OCI-LY3 (cell line): ENCODE results near the gene LRRC72.

Experiments used
- H2AFZ ChIP-seq: fragments of 200-600, 300-600 bp; shearing (Covaris generic); 2 replicates; pipeline ENCODE4 v1.6.0; 2014; ENCODE audit warnings: antibody characterized with exemption, low read depth, low read length
- H3K27ac ChIP-seq: fragments of 200-600, 300-600 bp; sonication (generic); 2 replicates; pipeline ENCODE4 v1.5.1; 2014; ENCODE audit warnings: mild to moderate bottlenecking, low read length, moderate library complexity, mixed read lengths
- H3K27me3 ChIP-seq: fragments of 200-600, 300-600 bp; sonication (generic); 2 replicates; pipeline ENCODE4 v1.6.1; 2014; ENCODE audit warnings: low read depth, low read length, mixed read lengths
- H3K36me3 ChIP-seq: fragments of 200-600, 300-600 bp; sonication (generic); replicated peaks from 2 replicates; pipeline ENCODE3; 2014; ENCODE audit warnings: low read depth, low read length, mixed read lengths
- H3K4me1 ChIP-seq: fragments of 300-600, 200-600 bp; sonication (generic); 2 replicates; pipeline ENCODE4 v1.6.1; 2014; ENCODE audit warnings: low read length, mixed read lengths
- H3K4me2 ChIP-seq: fragments of 200-600, 300-600 bp; sonication (generic); 2 replicates; pipeline ENCODE4 v1.6.1; 2014; ENCODE audit warnings: low read length, mixed read lengths
- H3K4me3 ChIP-seq: fragments of 300-600, 200-600 bp; sonication (generic); 2 replicates; pipeline ENCODE4 v1.5.1; 2014; ENCODE audit warnings: antibody characterized with exemption, mild to moderate bottlenecking, low read length, moderate library complexity
- H3K79me2 ChIP-seq: fragments of 300-600, 200-600 bp; shearing (Covaris generic); 2 replicates; pipeline ENCODE4 v1.6.1; 2014; ENCODE audit warnings: mild to moderate bottlenecking, low read length, mixed read lengths
- H3K9ac ChIP-seq: fragments of 300-600, 200-600 bp; shearing (Covaris generic); 2 replicates; pipeline ENCODE4 v1.6.0; 2014; ENCODE audit warnings: mild to moderate bottlenecking, low read length, moderate library complexity
- H3K9me3 ChIP-seq: fragments of 200-600, 300-600 bp; shearing (Covaris generic); 2 replicates; pipeline ENCODE4 v1.6.1; 2014; ENCODE audit warnings: low read length, mixed read lengths; ENCODE audit not compliant: insufficient read depth
- H4K20me1 ChIP-seq: fragments of 200-600, 300-600 bp; sonication (generic); 2 replicates; pipeline ENCODE4 v1.6.1; 2016; ENCODE audit warnings: low read length, mixed read lengths; ENCODE audit not compliant: insufficient read depth
- CTCF ChIP-seq: fragments of 200-600, 300-600 bp; sonication (generic); IDR thresholded peaks from 2 replicates; pipeline ENCODE4 v1.5.1; 2014; ENCODE audit warnings: antibody characterized with exemption, low read length, low read depth
- EZH2phosphoT487 ChIP-seq: fragments of 200-600 bp; shearing (Covaris generic); IDR thresholded peaks from 2 replicates; pipeline ENCODE4 v1.6.1; 2018; ENCODE audit warnings: antibody characterized with exemption, mixed run types, low read depth

Gene LRRC72

GRCh38 chr7:16598015-16598414 lies 71.4 kb downstream of the LRRC72 start:
- no peak for TF ChIP-seq CTCF
- no peak for TF ChIP-seq EZH2phosphoT487
- H3K79me2 ChIP-seq = no peaks in the 10 kb centered on the region
- no peak overlapping the region for H2AFZ ChIP-seq

GRCh38 chr7:16599860-16600259 lies 73.2 kb downstream of the LRRC72 start:
- Histone ChIP-seq H3K27ac (no peak overlapping the region), H3K4me2 (peak overlapping the region; percentile 59), H3K36me3 (no peaks in the 10 kb centered on the region), H3K4me1 (peaks cover 11% of the 10 kb centered on the region), H3K9me3 (no peaks in the 10 kb centered on the region), H2AFZ (no peak overlapping the region), H3K79me2 (no peaks in the 10 kb centered on the region), H4K20me1 (no peaks in the 10 kb centered on the region), H3K27me3 (no peaks in the 10 kb centered on the region), H3K4me3 (no peak overlapping the region), H3K9ac (no peak overlapping the region)
- TF ChIP-seq CTCF (no peak), EZH2phosphoT487 (no peak)

More at GRCh38 chr7:16598015-16598414, 71.4 kb downstream of the LRRC72 start:
- Histone ChIP-seq H3K9ac (no peak overlapping the region), H3K4me3 (no peak overlapping the region), H3K9me3 (no peaks in the 10 kb centered on the region), H3K4me2 (no peak overlapping the region), H3K27me3 (no peaks in the 10 kb centered on the region), H3K27ac (no peak overlapping the region), H3K4me1 (peaks cover 11% of the 10 kb centered on the region), H4K20me1 (no peaks in the 10 kb centered on the region), H3K36me3 (no peaks in the 10 kb centered on the region)

- Histone ChIP-seq H2AFZ (no peak overlapping the region), H3K9ac (no peak overlapping the region), H3K36me3 (peaks cover 6% of the 10 kb centered on the region), H3K9me3 (no peaks in the 10 kb centered on the region), H3K4me3 (no peak overlapping the region), H3K4me1 (peaks cover 24% of the 10 kb centered on the region), H3K79me2 (no peaks in the 10 kb centered on the region), H3K4me2 (no peak overlapping the region), H3K27me3 (no peaks in the 10 kb centered on the region), H4K20me1 (no peaks in the 10 kb centered on the region), H3K27ac (no peak overlapping the region)
- TF ChIP-seq EZH2phosphoT487 = no peak
Observed at GRCh38 chr7:16603633-16604032, 77.0 kb downstream of the LRRC72 start.

- no peaks in the 10 kb centered on the region for H3K79me2 ChIP-seq
- H3K4me2 ChIP-seq = no peak overlapping the region
- TF ChIP-seq CTCF (peak; percentile 44), EZH2phosphoT487 (no peak)
Observed at GRCh38 chr7:16604054-16604453, 77.4 kb downstream of the LRRC72 start.

GRCh38 chr7:16606704-16607103 lies 80.1 kb downstream of the LRRC72 start:
- H4K20me1 ChIP-seq = no peaks in the 10 kb centered on the region
- peaks cover 30% of the 10 kb centered on the region for H3K4me1 ChIP-seq
- no peak overlapping the region for H2AFZ ChIP-seq
- peak overlapping the region; percentile 43 for H3K4me2 ChIP-seq
- no peaks in the 10 kb centered on the region for H3K27me3 ChIP-seq
- no peaks in the 10 kb centered on the region for H3K79me2 ChIP-seq
- no peaks in the 10 kb centered on the region for H3K9me3 ChIP-seq
- TF ChIP-seq EZH2phosphoT487 (no peak), CTCF (no peak)
- H3K27ac ChIP-seq = peak overlapping the region; percentile 73
- no peak overlapping the region for H3K9ac ChIP-seq
- H3K4me3 ChIP-seq = no peak overlapping the region
- H3K36me3 ChIP-seq = peaks cover 9% of the 10 kb centered on the region

More at GRCh38 chr7:16604054-16604453, 77.4 kb downstream of the LRRC72 start:
- Histone ChIP-seq H3K9ac (no peak overlapping the region), H2AFZ (no peak overlapping the region), H3K4me3 (no peak overlapping the region), H3K36me3 (peaks cover 7% of the 10 kb centered on the region), H3K4me1 (peaks cover 25% of the 10 kb centered on the region), H3K27ac (no peak overlapping the region), H4K20me1 (no peaks in the 10 kb centered on the region), H3K27me3 (no peaks in the 10 kb centered on the region), H3K9me3 (no peaks in the 10 kb centered on the region)
